Gastroesophageal sphincter (tissue), 3 donors: ENCODE measurements around the gene NAIF1.
"Not testable (repeated sequence)": the region's sequence is repeated elsewhere in the genome, so short reads cannot be mapped to it uniquely, and the experiment has no call there.

Experiments
- CTCF ChIP-seq, 4 experiments: fragments of 200-600 bp in 2 of 4; fragments of 450-650 bp in 2 of 4; sonication (generic) in 1 of 4; IDR thresholded peaks; one replicate each; pipeline ENCODE4 v1.5.1; 2017 to 2019; ENCODE audit warnings: antibody characterized with exemption in 4 of 4, mild to moderate bottlenecking in 2 of 4, moderate library complexity in 2 of 4
- EP300 ChIP-seq: sonication (generic); formaldehyde crosslinking; IDR thresholded peaks from one replicate; pipeline ENCODE4 v1.6.1; 2017; ENCODE audit warnings: antibody characterized with exemption, mild to moderate bottlenecking
- POLR2A ChIP-seq, 2 donors: fragments of 450-650 bp; IDR thresholded peaks; one replicate each; pipeline ENCODE4 v1.6.1; 2017; ENCODE audit warnings: antibody characterized with exemption in 2 of 2, mild to moderate bottlenecking in 2 of 2, moderate library complexity in 1 of 2
- POLR2AphosphoS5 ChIP-seq: sonication (generic); formaldehyde crosslinking; IDR thresholded peaks from one replicate; pipeline ENCODE4 v1.6.1; 2017; ENCODE audit warnings: antibody characterized with exemption

DNA sequence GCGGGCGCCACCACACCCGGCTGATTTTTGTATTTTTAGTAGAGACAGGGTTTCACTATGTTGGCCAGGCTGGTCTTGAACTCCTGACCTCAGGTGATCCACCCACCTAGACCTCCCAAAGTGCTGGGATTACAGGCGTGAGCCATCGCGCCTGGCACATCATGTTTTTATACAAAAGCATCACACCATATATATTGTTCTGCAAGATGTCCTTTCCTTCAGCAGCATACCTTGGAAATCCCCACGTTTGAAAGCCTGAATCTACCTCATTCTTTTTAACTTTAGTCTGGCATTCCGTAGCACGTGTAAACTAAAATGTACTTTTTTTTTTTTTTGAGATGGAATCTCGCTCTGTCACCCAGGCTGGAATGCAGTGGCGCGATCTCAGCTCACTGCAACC is 43.4 kb downstream of the NAIF1 start:
- TF ChIP-seq EP300; POLR2A (IDR thresholded peaks at IDR 0.05); POLR2AphosphoS5; CTCF (IDR thresholded peaks at IDR 0.05): not testable (repeated sequence)
